Measurements from ENCODE around the gene RNF13.

RNF13 gene

GRCh38 chr3:149992416-149993058 is 179.5 kb downstream of the RNF13 start:
- Histone ChIP-seq H3K36me3 (ENCODE audit: control insufficient read depth, insufficient read depth, low read length) (no peaks in the 10 kb centered on the region), H3K27me3 (ENCODE audit: control insufficient read depth, insufficient read depth, low read length) (no peaks in the 10 kb centered on the region), H3K9ac (ENCODE audit: low read depth, low read length) (no peak overlapping the region), H3K4me3 (ENCODE audit: low read depth, low read length) (no peak overlapping the region), H3K27ac (ENCODE audit: low read depth, low read length) (no peak overlapping the region), H3K4me1 (ENCODE audit: control insufficient read depth, insufficient read depth, low read length) (peaks cover 19% of the 10 kb centered on the region), H3K9me3 (ENCODE audit: control insufficient read depth, insufficient read depth, low read length) (peaks cover 10% of the 10 kb centered on the region)

DNA sequence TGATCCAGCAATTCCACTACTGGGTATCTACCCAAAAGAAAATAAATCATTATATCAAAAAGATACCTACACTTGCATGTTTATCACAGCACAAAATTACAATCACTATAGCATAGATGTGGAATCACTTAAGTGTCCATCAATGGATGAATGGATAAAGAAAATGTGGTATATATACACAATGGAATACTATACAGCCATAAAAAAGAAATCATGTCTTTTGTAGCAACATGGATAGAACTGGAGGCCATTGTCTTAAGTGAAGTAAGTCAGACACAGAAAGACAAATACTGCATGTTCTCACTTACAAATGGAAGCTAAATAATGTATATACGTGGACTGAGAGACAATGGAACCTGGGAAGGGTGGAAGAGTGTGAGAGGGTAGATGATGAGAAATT is 185.9 kb downstream of the RNF13 start:
- no peaks in the 10 kb centered on the region for H3K4me1 ChIP-seq (ENCODE audit: control insufficient read depth, insufficient read depth, low read length)
- peaks cover 7% of the 10 kb centered on the region; the same call in 1 of the 2 replicates for H3K9me3 ChIP-seq (ENCODE audit: control insufficient read depth, insufficient read depth, low read length)
- no peak overlapping the region for H3K9ac ChIP-seq (ENCODE audit: low read depth, low read length)

DNA sequence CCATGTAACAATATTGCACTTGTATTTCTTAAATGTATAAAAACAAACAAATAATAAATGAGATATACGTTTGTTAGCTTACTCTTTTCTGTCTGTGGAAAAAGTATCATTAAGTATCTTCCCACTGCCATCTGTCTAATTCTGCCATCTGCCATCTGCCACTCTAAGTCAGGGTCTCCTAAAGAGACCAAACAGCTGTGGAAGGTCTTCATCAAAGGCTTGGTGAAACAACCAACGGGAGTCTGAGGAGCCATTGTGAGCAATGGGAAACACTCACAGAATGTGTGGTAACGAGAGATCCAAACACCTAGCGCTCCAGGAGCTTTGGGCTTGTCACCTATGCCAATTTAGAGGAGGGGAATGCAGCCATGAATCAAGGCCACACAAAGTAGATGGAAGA is 186.4 kb downstream of the RNF13 start:
- no peak overlapping the region for H3K9ac ChIP-seq (ENCODE audit: low read depth, low read length)
- peaks cover 5% of the 10 kb centered on the region; the same call in 1 of the 2 replicates for H3K9me3 ChIP-seq (ENCODE audit: control insufficient read depth, insufficient read depth, low read length)
- H3K4me3 ChIP-seq (ENCODE audit: low read depth, low read length) = no peak overlapping the region
- no peaks in the 10 kb centered on the region for H3K4me1 ChIP-seq (ENCODE audit: control insufficient read depth, insufficient read depth, low read length)
- no peak overlapping the region for H3K27ac ChIP-seq (ENCODE audit: low read depth, low read length)
- H3K36me3 ChIP-seq (ENCODE audit: control insufficient read depth, insufficient read depth, low read length) = no peaks in the 10 kb centered on the region
- no peaks in the 10 kb centered on the region for H3K27me3 ChIP-seq (ENCODE audit: control insufficient read depth, insufficient read depth, low read length)

More for the DNA sequence above, 185.9 kb downstream of the RNF13 start:
- no peak overlapping the region for H3K27ac ChIP-seq (ENCODE audit: low read depth, low read length)
- H3K4me3 ChIP-seq (ENCODE audit: low read depth, low read length) = no peak overlapping the region
- H3K27me3 ChIP-seq (ENCODE audit: control insufficient read depth, insufficient read depth, low read length) = no peaks in the 10 kb centered on the region
- no peaks in the 10 kb centered on the region for H3K36me3 ChIP-seq (ENCODE audit: control insufficient read depth, insufficient read depth, low read length)

- Histone ChIP-seq H3K9ac (ENCODE audit: low read depth, low read length) (no peak overlapping the region), H3K4me3 (ENCODE audit: low read depth, low read length) (no peak overlapping the region), H3K27me3 (ENCODE audit: control insufficient read depth, insufficient read depth, low read length) (no peaks in the 10 kb centered on the region), H3K4me1 (ENCODE audit: control insufficient read depth, insufficient read depth, low read length) (no peaks in the 10 kb centered on the region), H3K9me3 (ENCODE audit: control insufficient read depth, insufficient read depth, low read length) (no peaks in the 10 kb centered on the region), H3K27ac (ENCODE audit: low read depth, low read length) (no peak overlapping the region), H3K36me3 (ENCODE audit: control insufficient read depth, insufficient read depth, low read length) (no peaks in the 10 kb centered on the region)
These were observed 187.6 kb downstream of the RNF13 start for GRCh38 chr3:150000641-150001040.

- Histone ChIP-seq H3K4me1 (ENCODE audit: control insufficient read depth, insufficient read depth, low read length) (no peaks in the 10 kb centered on the region), H3K27me3 (ENCODE audit: control insufficient read depth, insufficient read depth, low read length) (no peaks in the 10 kb centered on the region), H3K4me3 (ENCODE audit: low read depth, low read length) (no peak overlapping the region), H3K9me3 (ENCODE audit: control insufficient read depth, insufficient read depth, low read length) (no peaks in the 10 kb centered on the region), H3K27ac (ENCODE audit: low read depth, low read length) (no peak overlapping the region), H3K9ac (ENCODE audit: low read depth, low read length) (no peak overlapping the region), H3K36me3 (ENCODE audit: control insufficient read depth, insufficient read depth, low read length) (no peaks in the 10 kb centered on the region)
These were observed 192.5 kb downstream of the RNF13 start for GRCh38 chr3:150005243-150006112.

- Histone ChIP-seq H3K4me1 (ENCODE audit: control insufficient read depth, insufficient read depth, low read length) (no peaks in the 10 kb centered on the region), H3K9me3 (ENCODE audit: control insufficient read depth, insufficient read depth, low read length) (no peaks in the 10 kb centered on the region), H3K9ac (ENCODE audit: low read depth, low read length) (no peak overlapping the region), H3K27ac (ENCODE audit: low read depth, low read length) (no peak overlapping the region), H3K36me3 (ENCODE audit: control insufficient read depth, insufficient read depth, low read length) (no peaks in the 10 kb centered on the region), H3K4me3 (ENCODE audit: low read depth, low read length) (no peak overlapping the region), H3K27me3 (ENCODE audit: control insufficient read depth, insufficient read depth, low read length) (no peaks in the 10 kb centered on the region)
These were observed 193.8 kb downstream of the RNF13 start for GRCh38 chr3:150006794-150007193.
